HG03159 (cell line): ENCODE results near the gene ZP1.

ENCODE experiments used
- ATAC-seq: cut with Tn5 transposase; IDR thresholded peaks from one replicate; pipeline ENCODE4 v1.9.1; 2021; ENCODE audit warnings: mild to moderate bottlenecking, moderate library complexity; ENCODE audit not compliant: unreplicated experiment

Gene ZP1

DNA sequence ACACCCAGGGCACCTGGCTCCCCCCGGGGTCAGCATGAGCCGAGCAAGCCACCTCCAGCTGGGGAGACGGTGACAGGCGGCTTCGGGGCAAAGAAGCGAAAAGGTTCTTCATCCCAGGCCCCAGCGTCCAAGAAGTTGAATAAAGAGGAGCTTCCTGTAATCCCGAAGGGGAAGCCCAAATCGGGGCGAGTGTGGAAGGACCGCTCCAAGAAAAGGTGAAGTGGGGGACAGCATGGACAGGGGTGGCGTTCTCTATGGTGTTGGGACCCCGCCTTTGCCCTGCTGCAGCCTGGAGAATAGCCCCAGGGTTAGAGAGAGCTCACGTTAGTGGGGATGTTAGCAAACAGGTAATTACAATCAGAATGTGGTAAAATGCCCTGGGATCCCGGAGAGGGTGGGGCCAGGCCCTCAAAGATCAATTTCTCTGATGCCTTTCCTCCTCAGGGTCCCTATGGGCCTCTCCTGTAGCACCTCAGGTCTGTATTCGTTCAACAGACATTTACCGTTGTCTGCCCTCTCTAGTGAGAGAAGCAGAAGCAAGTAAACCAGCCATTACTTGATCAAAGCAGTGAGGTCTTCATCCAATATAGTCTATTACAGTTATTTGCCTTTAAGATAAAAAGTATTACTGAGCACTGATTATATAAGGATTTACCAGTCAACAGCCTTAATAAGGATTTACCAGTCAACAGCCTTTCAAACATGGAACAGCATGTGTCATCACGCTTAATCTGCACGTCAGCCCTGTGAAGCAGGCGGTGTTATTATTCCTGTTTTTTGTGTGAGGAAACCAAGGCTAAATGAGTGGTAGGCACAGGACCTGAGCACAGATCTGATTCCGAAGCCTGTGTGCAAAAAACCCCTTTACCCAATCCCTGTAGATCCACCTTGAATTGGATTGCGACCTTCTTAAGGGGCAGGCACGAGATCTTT is 24.4 kb upstream of the ZP1 start:
- no peak for ATAC-seq

DNA sequence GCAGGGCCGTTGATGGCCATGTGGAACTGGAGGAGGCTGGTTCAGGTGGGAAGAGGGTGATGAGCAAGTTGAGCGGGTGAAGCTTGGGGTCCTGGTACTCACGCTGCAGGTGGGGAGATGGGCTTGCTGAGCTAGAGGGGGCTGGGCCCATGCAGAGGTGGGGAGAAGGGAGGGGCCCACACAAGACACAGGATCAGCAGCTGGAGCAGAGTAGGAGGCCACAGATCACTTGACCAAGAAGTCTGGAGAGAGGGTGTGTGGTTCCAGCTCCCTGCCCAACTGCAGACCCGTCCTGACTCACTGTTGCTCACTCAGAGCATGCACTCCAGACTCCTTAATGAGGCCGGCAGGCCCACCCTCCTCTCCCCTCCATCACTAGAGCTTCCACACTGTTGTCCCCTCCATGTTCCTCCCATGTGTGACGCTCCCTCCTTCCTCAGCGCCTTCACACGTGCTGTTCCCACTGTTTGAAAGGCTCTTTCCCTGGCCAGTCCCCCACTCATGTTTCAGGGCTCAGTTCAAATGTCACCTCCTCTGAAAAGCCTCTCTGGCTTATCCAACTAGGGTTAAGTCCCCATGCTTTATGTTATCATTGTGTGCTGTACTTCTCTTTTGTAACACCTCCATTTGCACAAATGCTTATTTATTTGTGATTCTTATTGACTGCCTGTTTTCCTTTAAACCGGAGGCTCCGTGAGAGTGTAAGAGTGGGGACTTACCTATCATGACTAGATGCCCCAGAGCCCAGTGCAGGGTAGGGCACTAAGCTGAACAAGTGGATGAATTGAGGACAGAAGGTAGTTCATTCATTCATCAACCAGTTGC is 23.1 kb upstream of the ZP1 start:
- ATAC-seq = no peak

DNA sequence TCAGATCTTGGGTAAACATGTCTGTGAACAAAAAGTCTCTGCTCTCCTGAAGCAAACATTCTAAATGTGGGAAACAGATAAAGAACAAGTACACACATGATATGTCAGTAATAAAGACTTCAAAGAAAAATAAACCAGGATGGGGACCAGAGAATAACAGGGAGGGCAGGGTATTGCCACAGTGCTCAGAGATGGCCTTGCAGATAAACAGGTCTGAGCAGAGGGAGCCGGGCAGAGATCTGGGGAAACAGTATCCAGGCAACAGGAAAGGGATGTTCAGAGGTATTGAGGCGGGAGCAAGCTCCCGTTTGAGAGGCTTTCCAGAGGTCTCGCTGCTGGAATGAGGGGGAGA is 22.5 kb upstream of the ZP1 start:
- ATAC-seq = no peak

DNA sequence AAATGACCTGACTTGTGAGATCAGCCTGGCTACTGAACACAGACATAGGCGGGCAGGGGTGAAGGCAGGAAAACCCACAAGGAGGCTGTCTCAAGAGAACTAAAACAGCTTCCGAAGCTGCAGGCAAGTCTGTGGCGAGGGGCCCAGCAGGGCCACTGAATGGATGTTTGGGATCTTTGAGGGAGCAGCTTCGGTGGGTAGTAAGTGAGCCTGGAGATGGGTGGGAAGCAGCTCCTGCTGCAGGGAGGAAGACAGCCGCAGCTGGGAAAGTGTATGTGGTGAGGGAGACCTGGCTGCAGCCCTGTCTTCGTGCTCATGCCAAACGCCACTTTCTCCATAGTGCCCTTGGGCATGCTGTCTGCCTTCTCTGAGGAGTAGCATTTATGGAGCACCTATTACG is 22.0 kb upstream of the ZP1 start:
- ATAC-seq = no peak

DNA sequence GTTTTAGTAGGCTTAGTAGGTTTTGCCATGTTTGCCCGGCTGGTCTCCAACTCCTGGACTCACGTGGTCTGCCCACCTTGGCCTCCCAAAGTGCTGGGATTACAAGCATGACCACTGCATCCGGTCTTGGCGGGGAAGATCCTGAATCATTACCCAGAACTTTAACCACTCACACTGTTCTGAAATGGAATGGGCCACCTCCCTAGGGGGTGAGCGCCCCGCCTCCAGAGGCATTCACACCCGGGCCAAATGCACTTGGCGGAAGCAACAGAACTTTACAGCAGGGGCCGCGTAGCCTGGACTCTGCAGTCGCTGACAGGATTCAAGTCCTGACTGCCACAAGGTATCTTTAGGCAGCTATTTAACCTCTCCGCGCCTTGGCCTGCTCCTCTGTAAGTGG is 20.1 kb upstream of the ZP1 start:
- ATAC-seq = no peak

DNA sequence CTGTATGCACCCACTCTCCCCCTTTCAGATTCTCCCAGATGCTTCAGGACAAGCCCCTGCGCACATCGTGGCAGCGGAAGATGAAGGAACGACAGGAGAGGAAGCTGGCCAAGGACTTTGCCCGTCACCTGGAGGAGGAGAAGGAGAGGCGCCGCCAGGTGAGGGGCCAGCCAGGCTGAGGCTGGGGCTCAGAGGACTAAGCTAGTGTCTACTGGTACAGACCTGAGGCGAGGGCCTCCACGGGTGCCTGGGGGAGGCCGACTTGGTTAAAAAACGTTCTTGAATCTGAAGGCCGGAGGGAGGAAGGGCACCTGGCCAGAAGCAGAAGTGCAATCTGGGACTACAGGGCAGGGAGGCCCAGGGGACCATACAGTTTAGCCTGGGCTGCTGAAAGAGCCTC is 19.4 kb upstream of the ZP1 start:
- no peak for ATAC-seq

DNA sequence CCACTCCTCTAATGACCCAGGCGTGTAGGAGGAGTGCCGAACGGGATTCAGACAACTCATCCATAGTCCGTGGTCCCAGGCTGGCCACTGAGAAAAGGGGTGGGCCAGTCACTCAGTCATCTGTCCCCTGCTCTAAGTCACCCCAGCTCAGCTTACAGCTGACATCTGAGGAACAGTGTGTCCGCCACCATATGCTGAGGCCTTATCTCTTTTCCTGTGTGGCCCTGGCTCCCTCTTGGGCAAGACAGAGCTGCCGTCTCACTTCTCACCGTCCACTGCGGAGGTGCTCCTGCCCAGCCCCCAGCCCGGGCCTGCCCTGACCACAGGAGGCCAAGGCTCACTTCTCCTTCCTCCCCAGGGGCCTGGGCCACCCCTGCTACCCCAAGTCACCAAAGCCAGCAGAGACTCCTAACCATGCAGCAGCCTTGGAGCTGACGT is 18.6 kb upstream of the ZP1 start:
- no peak for ATAC-seq

DNA sequence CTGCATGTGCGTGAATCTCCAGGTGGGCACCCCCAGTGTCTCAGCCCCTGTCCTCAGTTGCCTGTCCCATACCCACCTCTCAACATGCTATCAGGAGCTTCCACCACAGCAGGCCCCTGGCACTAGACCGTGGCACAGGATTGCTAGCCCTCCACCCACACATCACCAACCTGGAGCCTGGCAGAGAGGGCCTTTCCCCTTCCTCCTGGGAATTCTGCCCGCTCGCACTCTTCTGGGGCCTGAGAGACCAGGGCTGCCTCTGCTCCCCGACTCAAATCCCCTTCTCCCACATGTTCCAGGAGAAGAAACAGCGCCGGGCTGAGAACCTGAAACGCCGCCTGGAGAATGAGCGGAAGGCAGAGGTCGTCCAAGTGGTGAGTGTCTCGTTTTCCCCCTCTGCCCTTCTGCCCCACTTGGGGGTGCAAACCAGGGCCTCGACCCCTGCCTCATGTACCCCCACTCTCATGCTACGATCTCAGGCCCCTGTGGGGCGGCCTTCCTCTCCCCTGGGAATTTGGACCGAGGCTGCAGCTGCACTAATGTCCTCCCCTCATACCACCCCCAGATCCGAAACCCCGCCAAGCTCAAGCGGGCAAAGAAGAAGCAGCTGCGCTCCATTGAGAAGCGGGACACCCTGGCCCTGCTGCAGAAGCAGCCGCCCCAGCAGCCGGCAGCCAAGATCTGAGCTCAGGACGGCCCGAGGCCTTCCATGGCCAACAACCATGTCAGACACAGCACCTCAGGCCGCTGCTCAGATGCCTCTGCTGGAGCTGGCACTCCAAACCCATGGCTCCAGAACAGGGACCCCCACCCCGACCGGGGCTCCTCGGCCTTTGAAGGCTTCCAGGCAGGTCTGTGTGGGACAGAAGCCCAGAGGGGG is 17.5 kb upstream of the ZP1 start:
- ATAC-seq = no peak

DNA sequence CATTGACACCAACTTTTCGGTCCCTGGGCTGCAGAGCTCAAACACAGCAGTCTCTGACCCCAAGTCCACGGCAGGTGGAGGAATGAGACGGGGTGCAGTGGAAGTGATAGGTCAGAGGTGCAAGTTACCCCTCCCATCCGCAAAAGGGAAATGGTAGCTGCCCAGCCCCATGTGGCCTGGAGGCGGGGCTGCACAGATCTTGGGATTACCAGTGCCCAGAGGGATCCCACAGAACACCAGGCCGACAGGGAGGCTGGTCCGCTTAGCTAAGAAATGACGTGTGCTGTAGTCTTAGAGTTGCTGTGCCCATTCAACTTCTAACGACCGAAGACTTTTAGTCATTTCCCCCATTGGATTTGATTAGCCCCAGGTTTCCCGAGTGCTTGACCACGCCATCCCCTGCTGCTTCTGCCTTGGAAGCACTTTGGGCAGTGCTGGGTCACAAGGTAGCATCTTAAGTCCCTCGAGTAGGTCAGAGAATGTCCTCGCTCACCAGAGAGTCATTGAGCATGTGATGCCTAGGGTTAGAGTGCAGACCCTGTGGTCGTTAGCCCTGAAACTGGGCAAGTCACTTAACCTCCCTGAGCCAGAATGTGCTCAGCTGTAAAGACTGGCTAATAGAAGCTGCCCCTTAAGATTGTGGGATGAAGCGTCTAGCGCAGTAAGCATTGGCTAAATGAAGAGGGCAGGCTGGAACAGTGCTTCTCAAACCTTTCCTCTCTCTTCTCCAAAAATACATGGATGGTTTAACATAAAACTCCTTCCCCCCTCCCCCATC is 15.8 kb upstream of the ZP1 start:
- no peak for ATAC-seq

DNA sequence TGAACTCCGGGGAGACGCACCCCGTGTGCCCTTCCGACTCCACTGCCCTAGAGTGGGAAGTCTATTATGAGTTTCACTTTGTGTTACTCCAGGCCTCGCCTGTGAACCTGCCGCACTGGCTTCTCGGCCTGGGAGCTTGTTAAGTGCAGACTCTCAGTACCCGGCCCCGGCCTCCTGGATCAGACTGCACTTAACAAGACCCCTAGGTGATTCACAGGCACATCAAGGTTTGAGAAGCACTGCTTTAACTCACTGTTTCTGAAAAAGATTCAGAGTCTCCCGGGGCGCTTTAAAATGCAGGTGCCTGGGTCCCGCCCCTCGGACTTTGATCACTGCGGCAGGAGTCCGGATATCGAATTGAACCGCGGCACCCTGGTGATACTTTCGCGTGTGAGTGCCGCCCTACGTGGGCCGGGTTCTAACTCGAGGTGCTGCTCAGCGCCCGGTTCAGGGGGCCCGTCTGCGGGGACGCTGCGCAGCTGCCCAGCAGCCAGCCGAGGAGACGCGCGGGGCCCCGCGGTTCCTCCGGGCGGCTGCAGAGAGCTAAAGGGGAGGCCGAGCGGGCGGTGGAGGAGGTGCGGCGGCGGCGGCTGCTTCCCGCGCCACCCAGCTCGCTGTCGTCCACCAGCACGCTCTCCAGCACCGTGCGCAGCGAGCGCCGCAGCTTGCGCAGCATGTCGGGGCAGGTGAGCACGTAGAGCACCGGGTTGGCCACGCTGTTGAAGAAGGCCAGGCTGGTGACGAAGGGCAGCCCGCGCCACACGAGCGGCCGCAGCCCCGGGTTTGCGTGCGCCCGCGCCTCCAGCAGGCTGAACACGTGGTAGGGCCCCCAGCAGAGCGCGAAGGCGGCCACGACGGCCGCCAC is 15.0 kb upstream of the ZP1 start:
- ATAC-seq = no peak

DNA sequence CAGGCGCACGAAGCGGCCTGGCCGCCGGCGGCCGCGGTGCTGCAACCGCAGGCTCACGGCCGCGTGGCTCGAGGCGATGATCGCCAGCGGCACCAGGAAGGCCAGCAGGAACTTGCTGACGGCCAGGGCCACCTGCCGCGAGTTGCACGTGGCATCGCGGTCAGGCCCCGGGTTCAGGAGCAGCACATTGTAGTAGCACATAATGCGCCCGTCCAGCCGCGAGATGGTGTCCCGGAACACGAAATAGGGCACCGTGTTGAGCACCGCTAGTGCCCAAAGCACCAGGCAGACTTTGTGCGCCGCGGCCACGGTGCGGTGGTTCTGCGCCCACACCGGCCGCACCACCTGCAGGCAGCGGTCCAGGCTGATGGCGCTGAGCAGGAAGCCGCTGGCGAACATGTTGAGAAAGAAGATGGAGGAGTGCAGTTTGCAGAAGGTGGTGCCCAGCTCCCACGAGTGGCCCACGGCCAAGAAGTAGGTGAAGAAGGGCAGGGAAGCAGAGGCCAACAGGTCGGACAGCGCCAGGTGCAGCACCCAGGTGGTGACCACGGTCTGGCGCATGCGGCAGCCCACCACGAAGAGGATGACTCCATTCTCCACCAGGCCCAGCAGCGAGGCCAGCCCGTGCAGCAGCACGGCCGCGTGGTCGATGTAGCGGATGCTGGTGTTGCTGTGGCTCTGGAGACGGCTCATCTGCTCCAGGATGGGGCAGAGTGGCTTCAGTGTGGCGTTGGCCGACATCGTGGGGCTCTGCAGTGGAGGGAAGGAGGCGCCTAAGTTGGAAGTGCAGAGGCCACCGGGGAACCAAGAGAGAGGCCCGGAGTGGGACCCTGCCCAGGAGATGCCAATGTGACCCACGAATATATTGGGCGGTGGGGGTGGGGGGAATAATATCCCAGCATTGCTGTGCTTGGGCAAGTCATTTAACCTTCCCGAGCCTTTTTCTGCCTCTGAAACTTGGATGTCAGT is 14.1 kb upstream of the ZP1 start:
- no peak for ATAC-seq

DNA sequence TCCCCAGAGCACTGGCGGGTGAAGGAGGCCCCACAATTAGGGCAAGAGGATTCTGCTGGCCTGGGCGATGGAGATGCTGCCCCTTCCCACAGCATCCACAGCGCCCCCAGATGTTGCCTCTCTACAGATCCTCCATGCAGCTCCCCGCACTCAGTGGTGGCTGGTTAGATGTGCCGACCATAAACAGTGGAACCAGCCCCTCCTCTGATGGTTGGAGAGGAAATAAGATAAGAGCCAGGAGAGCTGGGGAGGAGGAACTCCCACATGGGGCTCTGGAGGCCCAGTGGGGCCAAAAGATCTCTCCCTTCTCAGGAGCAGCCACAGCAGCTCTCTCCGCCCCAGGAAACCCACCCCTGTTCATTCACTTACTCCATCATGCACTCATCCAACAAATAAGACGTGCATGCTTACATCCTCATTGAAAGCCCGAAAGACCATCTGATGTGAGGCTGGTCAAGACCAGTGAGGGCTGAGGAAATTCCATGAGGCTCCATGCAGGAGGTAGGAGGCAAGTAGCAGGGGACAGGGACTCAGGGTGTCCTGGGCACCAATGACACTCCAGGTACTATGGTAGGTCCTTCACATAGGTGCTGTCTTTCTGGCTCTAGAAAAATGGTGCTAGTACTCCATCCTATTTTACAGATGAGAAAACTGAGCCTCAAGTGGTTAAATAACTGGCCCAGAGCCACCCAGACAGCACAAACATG is 13.0 kb upstream of the ZP1 start:
- no peak for ATAC-seq

DNA sequence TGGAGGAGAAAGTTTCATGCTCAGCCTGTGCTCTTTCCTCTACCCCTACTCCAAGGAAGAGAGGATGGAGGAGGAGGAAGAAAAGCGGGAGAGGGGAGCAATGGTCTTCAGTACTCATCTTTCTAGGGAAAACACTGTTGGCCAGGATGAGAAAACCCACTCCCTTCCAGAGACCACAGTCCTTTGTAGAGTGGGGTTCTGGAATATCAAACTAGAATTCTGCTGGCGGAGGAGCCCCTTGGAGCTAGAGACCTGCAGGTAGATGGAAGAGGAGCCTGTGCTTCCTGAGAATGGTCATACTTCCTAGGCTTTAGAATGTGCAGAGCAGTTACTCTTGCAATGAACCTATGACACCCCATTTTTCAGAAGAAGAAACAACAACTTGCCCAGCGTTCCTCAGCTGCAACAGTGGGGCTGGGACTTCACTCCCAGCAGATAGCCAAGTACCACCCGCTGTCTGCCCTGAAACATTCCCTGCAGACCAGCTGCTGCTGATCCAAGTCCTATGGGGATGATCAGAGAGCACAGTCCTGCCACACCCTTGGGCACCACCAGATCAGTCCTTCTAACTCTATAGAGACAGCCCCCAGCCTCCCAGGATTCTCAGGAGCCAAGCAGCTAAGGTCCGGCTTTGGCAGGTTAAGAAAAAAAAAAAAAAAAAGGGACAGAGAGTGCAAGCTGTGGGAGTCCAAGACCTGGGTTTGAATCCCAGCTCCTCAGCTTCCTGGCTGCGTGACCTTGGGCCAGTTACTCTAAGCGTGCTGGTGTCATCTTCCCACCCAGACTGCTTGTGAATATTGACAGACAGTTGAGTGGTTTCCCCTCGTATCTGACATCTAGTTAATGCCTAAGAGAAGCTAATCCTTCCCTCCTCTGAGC is 12.3 kb upstream of the ZP1 start:
- no peak for ATAC-seq

DNA sequence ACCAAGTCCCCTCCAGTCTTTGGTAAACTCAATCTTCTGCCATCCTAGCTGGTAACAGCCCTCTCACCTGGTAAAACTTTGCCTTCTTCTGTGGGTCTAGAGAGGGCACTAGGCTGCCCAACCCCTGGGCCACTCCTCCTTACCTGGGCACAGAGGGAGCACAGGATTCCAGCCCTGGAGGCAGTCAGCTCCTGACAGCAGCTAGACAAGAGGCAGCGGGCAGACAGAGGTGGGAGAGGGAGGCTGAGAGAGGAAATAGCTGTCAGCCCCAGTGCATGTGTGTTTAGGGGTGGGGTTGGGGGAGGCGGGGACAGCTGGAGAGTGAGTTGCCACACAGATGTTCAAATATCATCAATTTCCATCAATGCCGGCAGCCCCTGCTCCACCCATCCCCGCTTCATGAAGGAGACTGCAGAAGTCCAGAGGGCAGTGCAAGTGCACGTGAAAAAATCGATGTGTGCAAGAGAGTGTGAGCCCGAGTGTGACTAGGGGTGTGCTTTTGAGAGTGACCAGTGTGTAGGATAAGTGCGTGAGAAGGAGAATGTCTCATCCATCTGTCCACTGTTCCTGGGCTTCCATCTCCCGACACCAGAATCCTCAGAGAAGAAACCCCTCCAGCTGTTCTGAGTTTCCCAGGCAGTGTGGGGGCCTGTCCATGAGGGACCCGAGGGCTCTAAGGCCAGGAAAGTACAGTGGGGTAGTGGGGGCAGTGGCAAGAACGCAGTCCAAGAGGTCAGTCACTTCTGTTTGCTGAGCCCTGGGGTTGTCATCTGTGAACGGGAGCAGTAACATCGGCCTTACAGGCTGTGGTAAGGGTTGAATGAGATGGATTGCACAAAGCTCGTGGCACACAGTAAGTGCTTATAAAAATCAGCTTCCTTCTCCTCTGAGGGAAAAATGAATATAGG is 11.4 kb upstream of the ZP1 start, which contains the start of gene PTGDR2:
Gene PTGDR2 (minus strand): TSS at position 225 of the 908 bp plus-strand sequence. CDS start 2,228 bp downstream, outside the sequence.
- ATAC-seq = no peak
